Muscle of arm (tissue), 12 donors: ENCODE data around the gene JHY. TPM values are rescaled to one million over a fixed set of nuclear protein-coding genes. Genes with fewer than 3 reads are reported as not detected.

Source experiments
- DNase-seq: peaks from one replicate; pipeline ENCODE4 v3.0.0-alpha.2; 2013
- polyA plus RNA-seq, 12 donors: library from polyadenylated mRNA; unstranded; fragments of 120-200 nt; gene quantifications; one replicate each; pipeline ENCODE4 v1.2.1, GENCODE V29; 2013; ENCODE audit not compliant: insufficient read length in 12 of 12

Gene JHY
- polyA plus RNA-seq, 12 donors, result 1.6 to 7.5 (median 1.9) TPM; not detected in 2

DNA sequence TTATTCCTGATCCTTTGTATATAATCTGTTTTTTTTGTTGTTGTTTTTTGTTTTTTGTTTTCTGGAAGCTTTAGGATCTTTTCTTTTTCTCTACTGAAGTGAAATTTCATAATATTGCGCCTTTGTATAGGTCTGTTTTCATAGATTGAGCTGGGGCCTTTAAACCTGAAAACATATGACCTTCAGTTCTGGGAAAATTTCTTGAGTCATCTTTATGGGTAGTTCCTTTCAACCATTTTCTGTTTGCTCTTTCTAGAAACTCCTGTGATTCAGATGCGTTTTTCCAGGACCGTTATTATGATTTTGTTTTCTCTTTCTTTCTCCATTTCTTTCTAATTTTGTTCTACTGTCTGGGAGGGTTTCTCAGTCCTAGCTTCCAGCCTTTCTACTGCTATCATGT, 55.4 kb downstream of the JHY start:
- no peak for DNase-seq

DNA sequence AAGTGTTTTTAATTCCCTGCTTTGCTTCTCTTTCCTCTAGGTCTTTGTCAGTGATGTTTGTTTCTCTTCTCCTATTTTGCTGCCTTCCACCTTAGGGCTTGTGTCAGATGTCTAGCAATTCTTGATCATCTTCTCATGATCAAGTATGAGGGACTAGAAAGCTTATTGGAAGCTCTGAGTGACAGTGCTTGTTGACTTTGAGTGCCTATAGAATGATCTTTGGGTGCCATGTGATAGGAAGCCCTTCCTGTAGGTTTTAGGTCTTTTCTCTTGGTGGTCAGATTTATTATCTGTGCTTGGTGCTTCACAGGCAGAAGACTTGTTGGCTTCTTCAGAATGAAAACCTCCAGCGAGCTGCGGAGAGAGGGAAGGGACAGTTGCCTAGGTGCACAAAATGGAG, 56.0 kb downstream of the JHY start:
- no peak for DNase-seq

DNA sequence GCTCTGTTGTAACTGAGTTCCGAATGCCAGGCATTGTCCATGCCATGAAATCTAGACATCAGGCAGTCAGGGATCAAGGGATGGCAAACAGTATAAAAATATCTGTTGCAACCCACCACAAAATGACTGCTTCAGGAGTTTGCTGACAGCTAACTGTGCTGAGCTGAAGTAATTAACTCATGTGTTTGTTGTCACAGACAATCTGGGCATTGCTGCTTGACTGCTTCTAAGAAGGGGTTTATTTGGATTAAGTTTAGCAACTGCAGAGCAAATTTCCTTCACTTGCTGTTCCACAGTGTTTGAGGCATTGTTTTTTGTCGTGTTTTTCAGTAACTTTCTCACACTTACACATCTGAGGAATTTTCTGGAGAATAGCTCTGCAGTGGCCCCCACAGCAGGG, 68.7 kb downstream of the JHY start:
- DNase-seq, result no peak

DNA sequence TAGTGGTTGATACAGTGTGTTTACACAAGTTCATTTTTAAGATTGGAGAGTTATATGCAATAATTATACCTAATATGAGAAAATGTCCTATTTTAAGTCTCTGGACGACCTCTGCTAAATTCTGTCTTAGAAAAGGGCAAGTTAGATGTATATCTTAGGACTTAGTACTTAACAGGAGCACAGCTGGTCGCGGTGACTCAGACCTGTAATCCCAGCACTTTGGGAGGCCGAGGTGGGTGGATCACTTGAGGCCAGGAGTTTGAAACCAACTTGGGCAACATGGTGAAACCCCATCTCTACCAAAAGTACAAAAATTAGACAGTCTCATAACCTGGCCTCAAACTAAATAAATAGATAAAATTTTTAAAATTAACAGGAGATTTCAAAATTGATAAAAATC, 71.9 kb downstream of the JHY start:
- DNase-seq, result no peak

DNA sequence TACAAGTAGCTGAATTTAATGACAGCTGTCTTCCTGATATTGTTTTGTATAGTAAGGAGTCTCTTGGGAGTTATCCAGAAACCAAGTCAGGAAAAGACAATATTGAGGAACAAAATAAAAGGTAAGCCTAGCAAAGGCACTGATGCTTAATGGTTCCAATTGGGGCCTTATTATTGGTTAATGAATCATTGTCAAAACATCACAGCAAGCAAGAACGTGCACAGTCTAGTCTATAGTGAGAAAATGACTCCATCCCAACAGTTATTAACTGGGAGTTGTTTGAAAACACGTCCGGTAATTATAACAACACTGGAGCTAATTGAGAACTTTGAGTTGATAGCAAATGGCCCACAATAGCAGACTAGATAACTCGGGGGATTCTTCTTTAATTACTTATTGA, 81.4 kb downstream of the JHY start:
- no peak for DNase-seq

DNA sequence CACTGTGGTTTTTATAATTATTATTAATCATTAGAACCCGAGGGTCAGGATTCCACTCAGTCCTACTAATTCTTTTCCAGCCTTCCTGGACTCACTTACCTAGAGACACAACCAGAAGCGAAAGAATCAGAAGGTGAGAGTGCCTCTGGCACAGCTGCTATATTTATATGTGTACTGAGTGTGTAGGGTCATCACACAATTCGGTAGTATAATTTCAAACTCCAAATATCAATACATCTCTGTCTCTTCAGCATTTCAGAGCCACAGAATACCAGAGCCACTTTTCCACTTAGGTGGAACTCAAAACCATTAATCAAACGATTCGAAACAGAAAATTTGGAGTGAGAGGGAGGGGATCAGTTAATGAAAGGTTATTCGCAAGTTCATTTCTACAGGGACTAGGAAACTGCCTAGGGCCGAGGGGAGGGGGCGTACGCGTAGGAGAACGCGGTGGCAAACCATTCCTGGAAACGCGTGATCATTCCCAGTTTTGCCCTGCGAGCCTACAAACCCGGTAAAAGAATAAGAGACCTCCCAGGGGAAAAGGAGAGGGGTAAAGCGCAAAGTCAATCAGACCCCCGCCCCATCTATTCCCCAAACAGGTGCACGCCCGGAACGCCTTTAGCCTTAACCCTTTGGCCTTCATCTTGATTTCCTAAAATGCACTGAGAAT, 93.6 kb downstream of the JHY start:
- no peak for DNase-seq

DNA sequence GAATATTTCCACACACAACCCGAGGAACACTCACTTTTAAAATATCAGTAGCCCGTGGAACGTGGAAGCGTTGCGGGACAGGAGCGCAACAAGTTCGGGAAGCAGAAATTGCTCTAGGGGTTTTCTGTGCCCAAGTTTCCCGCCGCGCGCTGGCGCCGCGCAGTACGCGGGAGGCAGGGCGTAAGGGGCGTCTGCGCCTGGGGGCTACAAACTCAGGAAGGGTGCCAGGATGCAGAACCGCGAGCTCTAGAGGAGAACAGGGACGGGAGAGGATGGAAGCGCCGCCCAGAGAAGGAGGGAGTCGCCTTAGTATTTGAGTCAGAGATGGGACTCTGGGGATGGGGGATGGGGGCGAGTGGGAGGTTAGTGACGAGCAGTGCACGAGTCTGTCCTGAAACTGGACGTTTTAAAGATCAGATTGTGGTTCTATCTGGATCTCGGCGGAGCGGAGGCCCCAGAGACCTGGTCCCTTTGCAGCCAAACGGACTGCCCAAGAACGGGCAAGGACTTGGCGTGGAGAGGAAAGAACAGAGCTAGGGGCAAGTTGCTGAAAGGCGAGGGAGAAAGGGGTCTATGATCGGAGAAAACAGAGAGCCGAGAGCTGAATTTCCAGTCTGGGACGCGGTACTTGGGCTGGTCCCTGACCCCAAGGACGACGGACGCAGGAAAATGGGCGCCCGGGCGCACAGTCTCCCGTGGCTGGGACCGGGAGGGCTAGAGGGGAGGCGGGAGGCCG, 94.3 kb downstream of the JHY start:
- no peak for DNase-seq

DNA sequence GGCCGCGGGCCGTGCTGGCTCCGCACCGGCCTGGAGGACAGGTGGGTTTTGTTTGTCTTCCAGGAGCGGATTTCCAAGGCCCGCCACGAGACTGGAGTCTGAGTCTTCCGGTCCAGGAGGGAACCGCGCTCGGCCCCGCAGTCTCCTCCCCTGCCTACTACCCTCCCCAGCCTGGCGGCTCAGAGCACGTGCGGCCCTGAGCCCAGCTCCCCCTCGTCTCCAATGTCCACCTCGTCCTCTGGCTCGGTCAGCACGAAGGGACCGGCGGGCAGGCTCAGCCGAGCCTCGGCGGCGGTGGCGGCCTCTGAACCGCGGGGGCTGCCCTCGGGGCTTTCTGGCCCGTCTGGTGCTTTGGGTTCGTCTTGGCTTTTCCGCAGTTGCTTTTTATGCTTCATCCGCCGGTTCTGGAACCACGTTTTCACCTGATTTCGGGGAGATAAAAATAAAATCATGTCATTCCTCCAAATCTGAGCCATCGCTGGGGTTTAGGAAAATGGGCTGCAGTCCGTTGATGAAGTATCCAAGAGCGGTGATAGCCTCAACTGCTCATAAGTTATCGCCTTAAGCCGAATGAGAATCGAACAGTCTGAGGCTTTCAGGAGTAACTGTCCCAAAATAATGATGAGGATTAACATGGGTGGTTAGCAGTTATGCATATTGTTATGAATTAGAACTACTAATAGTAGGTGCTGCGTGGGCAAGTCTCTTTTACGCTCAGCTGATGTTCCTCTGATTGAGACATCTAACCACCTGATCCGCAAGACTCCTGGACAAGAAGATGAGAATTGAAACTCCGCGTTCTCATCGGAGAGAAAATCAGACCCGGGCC, 95.1 kb downstream of the JHY start:
- no peak for DNase-seq

DNA sequence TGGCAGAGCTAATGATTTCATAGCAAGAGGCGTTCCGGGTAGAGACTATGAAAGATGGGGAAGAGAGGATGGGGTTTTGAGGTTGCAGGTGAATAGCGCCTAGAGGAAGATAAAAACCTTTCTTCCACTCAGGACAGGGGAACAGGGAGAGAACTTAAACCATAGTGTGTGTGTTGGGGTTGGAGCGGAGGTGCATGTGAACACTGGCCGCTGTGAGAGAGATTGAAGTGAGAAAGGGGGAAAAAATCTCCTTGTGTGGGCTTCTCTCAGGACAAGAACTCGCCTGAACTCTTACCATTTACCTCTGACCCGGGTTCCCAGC, 95.7 kb downstream of the JHY start:
- DNase-seq, result no peak

DNA sequence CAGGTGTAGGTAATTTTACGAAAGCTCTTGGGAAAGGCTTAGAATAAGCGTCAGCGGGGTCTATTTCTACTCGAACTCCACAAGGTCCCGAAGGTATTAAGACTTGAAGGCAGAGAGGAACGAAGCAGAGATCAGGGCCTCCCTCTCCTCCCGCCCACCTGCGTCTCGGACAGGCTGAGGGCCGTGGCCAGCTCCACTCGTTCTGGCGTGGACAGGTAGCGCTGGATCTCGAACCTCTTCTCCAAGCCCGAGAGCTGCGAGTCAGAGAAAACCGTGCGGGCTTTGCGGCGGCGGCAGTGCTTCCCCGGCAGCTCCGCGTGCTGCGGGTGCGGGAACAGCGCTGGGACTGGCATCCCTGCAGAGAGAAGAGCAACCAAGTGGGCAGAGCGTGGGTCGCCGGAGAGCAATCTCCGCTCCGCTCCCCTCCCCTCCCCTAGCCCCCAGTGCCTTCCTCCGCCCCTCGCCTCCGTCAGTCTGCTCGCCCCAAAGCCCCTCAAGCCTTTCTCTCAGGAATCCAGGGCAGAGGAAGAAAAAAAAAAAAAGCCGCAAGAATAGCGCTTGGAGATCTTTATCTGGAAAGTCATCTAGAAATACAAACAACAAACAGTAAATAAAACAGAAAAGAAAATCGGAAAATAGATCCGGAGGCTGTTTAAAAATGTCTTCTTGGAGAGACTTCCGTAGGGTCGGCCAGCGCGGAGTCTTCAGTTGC, 96.7 kb downstream of the JHY start:
- DNase-seq, result no peak

DNA sequence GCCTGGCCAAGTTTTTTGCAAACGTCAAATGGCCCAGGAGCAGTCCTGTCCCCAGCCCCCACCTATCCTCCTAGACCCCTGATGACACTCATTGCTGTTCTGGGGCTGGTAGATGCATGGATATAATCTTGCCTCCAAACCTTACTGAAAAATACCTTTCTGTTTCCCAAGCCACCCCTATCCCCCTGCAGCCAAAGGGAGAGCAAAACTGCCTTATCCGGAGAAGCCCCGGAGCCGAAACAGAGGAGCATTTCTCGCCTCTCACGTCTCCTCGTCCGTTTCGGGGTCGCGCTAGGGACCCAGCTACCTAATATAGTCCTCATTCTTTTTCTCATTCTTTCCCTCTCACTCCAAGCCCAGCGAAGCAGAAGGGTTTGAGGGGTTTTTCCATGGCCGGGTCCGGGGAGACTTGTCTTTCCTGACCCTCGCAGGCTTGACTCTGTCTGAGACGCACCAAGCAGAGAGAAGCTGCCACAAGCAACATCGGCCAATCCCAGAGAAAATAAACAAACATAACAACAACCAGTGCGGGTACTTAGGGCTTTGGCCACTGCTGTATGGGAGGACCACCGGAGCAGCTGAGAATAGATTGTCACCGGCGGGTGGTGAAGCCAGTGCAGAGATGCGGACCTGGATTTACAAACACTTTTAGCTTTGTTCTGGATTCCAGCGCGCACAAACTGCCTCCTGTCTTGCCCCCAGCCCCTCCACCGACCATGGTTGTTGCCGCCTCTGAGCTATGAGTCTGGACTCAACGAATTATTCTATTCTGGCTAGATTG, 97.4 kb downstream of the JHY start:
- no peak for DNase-seq

DNA sequence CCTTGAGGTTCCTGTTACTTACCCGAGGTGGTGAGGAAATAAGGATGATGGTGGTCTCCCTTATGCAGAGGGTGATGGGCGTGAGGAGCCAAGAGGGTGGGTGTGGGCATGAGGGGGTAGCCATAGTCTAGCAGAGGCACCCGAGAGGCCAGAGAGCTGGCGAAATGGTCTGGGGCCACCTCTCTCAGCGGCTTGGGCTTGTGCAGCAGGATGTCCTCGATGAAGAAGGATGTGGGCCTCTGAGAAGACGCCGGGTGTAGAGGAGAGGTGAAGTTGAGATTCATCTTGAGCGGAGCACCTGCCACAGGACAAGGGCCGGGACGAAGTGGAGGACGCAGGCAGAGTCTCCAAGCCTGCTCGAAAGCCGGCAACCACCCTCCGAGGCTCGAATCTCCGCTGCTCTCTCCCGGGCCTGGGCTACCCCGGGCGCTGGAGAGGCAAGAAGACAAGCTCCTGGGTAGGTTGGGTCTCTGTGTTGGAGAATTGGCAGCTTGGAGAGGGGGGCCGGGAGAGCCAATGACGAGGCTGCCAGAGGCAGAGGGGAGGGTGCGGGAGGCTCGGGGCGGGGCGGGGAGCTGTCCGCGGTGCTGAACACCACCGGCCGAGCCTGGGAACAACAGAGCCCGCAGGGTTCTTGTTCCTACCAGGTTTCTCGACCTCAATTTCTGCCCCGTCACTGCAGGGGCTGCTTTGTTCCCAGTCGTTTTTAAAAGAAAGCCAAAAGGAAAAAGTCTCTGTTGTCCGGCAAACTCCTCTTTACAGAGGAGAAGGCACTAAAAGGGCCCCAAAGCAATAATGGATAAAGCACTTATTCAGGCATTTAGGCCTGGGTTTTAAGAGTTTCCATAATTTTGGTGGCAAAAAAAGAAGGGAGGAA, 99.1 kb downstream of the JHY start, which contains the start of gene BSX:
TSS of gene BSX (minus strand) at position 447 of the 877 bp plus-strand sequence. CDS start at position 284, 163 bp downstream.
- peak; percentile 59 for DNase-seq

DNA sequence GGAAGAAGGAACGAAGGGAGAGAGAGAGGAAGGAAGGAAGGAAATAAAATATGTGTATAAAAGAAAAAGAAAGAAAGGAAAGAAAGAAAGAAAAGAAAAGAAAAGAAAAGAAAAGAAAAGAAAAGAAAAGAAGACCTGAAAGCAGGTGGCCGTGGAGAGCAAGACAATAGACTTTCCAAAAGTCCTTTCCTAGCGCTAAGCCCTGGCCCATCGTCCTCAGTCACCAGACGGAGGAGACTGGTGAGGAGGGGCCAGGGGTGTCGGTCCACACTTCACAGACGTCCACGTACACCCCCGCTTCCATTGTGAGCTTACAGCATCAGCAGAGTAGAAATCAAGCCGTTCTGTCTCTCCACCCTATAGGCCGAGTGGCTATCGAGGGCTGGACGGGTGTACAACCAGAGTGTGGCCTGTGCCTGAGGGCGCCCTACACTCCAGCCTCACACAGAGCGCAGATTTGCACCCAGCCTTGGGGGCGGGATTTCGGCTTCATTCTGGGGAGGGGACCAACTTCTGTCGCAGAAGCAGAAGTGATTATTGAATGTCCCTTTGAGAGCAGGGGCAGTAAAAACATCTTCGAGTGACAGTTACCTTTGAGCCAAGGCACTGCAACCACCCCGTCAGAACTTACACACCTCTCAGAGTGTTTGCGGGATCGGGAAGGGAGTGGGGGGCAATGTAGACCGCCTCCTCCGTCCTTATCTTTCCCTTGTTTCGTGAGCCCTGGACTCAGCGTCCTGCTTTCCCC, 101.1 kb downstream of the JHY start:
- no peak for DNase-seq

DNA sequence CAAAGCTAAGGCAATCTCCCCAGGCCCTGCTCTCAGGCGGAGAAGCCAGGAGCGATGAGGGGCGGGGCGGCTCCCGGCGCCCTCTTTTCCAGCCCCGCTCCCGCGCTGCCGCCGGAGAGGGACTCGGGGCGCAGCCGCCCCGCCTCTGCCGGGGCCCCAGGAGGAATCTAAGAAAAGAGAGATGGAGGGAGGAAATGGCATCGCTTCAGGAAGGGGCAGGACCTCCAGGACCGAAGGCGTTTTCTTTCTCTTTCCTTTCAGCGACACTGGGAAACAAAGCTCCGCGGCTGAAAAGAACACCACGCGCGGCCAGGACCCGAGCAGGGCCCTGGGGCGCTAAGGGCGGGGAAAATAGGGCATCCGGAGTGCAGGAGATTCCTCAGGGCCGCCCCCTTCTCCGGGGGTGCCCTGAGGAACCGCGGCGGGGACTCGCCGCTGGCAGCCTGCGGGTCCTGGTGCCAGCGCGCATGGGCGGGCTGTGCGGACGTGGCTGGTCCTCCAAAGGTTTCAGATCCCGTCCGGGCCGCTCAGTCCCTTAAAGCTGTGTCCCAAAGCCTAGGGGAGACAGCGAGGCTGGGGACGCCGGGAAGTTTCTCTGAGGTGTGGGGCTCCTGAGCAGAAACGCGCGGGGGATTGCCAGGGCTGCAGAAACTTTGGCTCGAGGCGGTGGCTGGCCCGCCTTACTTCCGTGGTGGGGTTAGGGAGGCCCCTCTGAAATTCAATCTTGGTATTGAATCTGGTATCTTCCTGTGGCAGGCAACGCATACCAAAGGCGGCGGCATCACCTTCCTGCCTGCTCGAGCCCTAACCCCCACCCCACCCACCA, 101.8 kb downstream of the JHY start:
- no peak for DNase-seq

DNA sequence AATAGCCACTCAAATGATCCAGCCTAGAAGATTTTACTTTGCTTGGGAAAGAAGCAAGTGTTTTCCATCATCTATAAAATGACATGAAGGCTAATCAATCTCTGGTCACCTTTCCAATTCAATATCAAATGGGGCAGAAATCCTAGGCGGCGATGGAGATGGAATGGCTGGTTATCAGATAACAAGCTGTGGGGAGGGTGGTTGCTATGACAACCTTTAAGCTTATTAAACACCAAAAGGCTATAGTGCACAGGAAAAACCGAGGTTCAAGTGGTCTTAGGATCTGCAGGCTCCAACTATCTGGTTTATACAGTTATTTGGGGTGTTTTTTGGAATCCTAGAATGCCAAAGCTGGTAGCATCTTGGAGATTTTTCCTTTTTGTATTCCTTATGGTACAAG, 113.0 kb downstream of the JHY start:
- DNase-seq, result no peak

DNA sequence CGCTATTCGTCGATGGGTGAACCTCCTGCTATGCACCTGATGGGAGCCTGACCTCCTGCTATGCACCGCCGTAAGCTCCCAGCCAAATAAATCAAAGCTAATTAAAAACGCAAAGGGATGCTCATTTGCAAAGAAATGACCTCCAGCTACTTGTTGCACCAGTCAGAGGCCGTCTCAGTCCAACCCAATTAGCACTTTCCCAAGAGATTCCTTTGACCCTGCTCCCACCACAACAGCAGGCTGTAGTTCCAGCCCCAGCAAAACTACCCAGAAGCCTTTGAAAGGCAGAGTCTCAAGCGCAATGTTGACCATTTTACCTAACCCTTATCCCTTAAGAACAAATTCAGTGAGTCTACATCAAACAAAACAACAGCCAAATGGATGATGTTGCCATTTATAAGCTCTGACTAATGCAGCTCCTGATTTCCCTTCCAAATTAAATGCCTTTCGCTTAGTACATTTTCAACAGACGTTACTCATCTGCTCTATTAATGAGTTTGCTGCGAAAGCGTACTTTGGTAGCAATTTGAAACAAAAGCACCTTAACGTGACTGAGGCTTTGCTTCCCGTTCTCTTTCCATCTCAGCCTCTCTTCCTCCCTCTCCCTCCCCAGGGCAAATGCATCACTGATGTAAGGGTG, 116.3 kb downstream of the JHY start:
- DNase-seq, result no peak

DNA sequence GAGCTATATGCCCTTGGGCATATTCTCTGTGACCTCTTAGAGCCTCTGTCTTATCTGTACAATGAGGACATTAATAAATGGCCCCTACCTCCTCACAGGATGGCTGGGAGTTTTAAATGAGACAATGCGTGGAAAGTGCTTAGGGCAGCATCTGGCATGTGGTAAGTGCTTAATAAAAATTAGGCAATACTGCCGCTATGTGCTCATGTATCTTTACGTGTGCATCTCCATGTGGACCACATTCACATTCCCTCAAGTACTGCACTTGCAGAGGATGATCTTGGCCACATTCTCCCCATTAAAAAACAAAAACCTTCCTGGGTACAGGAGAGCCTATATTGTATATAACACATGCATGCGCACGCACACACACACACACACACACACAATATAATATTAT, 118.2 kb downstream of the JHY start:
- no peak for DNase-seq
